HepG2 (cell line): ENCODE data around the gene RCE1.

ENCODE experiments used
- ATAD3A ChIP-seq: sonication (generic); formaldehyde crosslinking; IDR thresholded peaks from 2 replicates; pipeline ENCODE4 v1.4.0; 2020; ENCODE audit warnings: missing genetic modification reagents
- ESRRA ChIP-seq: sonication (generic); formaldehyde crosslinking; IDR thresholded peaks from 2 replicates; pipeline ENCODE4 v1.5.1; 2020; ENCODE audit warnings: mild to moderate bottlenecking, low read depth, missing genetic modification reagents
- JUN ChIP-seq: sonication (generic); formaldehyde crosslinking; IDR thresholded peaks from 2 replicates; pipeline ENCODE4 v1.4.0; 2020; ENCODE audit warnings: mild to moderate bottlenecking, missing genetic modification reagents
- MTF1 ChIP-seq: sonication (generic); formaldehyde crosslinking; IDR thresholded peaks from 2 replicates; pipeline ENCODE4 v1.5.0; 2020; ENCODE audit warnings: missing genetic modification reagents
- MYC ChIP-seq: sonication (generic); formaldehyde crosslinking; IDR thresholded peaks from 2 replicates; pipeline ENCODE4 v1.9.0; 2021; ENCODE audit warnings: missing genetic modification reagents, borderline replicate concordance
- TARDBP ChIP-seq: sonication (generic); formaldehyde crosslinking; IDR thresholded peaks from 2 replicates; pipeline ENCODE4 v1.8.0; 2022; ENCODE audit warnings: mild to moderate bottlenecking, missing genetic modification reagents
- TCF12 ChIP-seq, 2 experiments: fragments of 450-650 bp in 1 of 2; sonication (generic) in 1 of 2; formaldehyde crosslinking in 1 of 2; IDR thresholded peaks; 2 replicates each; pipeline versions ENCODE4 v1.6.1 to v1.8.0; 2017 to 2022; ENCODE audit warnings: antibody characterized with exemption in 1 of 2, mild to moderate bottlenecking in 1 of 2, missing genetic modification reagents in 1 of 2, moderate library complexity in 1 of 2
- TCF7L2 ChIP-seq: IDR thresholded peaks from 2 replicates; pipeline ENCODE4 v1.6.1; 2011; ENCODE audit warnings: mild to moderate bottlenecking, low read depth, low read length, moderate library complexity
- ZNF292 ChIP-seq: sonication (generic); formaldehyde crosslinking; IDR thresholded peaks from 2 replicates; pipeline ENCODE4 v1.8.1; 2022; ENCODE audit warnings: mild to moderate bottlenecking, low read depth, missing genetic modification reagents, borderline replicate concordance
- ZNF577 ChIP-seq: sonication (generic); formaldehyde crosslinking; IDR thresholded peaks from 2 replicates; pipeline ENCODE4 v1.4.0; 2020; ENCODE audit warnings: mild to moderate bottlenecking, low read depth, missing genetic modification reagents, borderline replicate concordance
- TF ChIP-seq, protein P1 (sequence below): IDR thresholded peaks from 2 replicates; pipeline ENCODE4 v1.6.1; 2012; ENCODE audit warnings: inconsistent platforms
- TF ChIP-seq, protein P2 (sequence below): sonication (generic); formaldehyde crosslinking; IDR thresholded peaks from 2 replicates; pipeline ENCODE4 v1.5.0; 2020; ENCODE audit warnings: mild to moderate bottlenecking, missing genetic modification reagents, moderate library complexity
- TF ChIP-seq, protein P3 (sequence below), 2 experiments: fragments of 450-650 bp in 1 of 2; sonication (generic) in 1 of 2; formaldehyde crosslinking in 1 of 2; IDR thresholded peaks; 2 replicates each; pipeline versions ENCODE4 v1.6.1 to v1.8.0; 2016 to 2022; ENCODE audit warnings: antibody characterized with exemption in 1 of 2, mild to moderate bottlenecking in 1 of 2, missing genetic modification reagents in 1 of 2

DNA sequence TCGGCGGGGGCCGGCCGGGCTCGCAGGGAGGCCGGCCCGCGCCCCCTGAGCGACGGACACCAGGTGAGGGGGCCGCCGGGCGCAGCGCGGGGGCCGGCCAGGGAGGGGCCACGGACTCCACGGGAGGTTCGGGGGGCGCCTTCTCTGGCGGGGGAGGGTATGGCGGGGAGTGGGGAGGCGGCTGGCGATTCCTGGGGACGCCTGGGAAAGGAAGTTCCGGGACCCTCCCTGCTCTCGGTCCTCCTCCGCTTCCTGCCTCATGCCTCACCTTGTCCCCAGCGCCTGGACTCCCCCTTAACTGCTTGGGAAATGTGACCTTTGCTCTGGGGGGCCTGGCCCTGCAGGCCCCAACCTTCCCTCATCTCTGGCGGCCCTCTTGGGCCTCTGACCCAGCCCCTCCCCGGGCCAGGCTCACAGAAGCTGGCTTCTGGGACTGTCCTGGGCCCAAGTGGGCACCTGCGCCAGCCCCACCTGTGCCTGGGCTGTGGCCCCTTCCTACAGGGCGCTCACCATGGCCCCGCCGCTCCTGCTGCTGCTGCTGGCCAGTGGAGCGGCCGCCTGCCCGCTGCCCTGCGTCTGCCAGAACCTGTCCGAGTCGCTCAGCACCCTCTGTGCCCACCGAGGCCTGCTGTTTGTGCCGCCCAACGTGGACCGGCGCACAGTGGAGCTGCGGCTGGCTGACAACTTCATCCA, 14.1 kb downstream of the RCE1 start:
- no peak for TF ChIP-seq ATAD3A (CRISPR knock-in tag)
- TF ChIP-seq, protein P1, sequence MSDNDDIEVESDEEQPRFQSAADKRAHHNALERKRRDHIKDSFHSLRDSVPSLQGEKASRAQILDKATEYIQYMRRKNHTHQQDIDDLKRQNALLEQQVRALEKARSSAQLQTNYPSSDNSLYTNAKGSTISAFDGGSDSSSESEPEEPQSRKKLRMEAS: no peak
- TF ChIP-seq, protein P2, sequence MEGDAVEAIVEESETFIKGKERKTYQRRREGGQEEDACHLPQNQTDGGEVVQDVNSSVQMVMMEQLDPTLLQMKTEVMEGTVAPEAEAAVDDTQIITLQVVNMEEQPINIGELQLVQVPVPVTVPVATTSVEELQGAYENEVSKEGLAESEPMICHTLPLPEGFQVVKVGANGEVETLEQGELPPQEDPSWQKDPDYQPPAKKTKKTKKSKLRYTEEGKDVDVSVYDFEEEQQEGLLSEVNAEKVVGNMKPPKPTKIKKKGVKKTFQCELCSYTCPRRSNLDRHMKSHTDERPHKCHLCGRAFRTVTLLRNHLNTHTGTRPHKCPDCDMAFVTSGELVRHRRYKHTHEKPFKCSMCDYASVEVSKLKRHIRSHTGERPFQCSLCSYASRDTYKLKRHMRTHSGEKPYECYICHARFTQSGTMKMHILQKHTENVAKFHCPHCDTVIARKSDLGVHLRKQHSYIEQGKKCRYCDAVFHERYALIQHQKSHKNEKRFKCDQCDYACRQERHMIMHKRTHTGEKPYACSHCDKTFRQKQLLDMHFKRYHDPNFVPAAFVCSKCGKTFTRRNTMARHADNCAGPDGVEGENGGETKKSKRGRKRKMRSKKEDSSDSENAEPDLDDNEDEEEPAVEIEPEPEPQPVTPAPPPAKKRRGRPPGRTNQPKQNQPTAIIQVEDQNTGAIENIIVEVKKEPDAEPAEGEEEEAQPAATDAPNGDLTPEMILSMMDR (CRISPR knock-in tag): no peak
- TF ChIP-seq, protein P3, sequence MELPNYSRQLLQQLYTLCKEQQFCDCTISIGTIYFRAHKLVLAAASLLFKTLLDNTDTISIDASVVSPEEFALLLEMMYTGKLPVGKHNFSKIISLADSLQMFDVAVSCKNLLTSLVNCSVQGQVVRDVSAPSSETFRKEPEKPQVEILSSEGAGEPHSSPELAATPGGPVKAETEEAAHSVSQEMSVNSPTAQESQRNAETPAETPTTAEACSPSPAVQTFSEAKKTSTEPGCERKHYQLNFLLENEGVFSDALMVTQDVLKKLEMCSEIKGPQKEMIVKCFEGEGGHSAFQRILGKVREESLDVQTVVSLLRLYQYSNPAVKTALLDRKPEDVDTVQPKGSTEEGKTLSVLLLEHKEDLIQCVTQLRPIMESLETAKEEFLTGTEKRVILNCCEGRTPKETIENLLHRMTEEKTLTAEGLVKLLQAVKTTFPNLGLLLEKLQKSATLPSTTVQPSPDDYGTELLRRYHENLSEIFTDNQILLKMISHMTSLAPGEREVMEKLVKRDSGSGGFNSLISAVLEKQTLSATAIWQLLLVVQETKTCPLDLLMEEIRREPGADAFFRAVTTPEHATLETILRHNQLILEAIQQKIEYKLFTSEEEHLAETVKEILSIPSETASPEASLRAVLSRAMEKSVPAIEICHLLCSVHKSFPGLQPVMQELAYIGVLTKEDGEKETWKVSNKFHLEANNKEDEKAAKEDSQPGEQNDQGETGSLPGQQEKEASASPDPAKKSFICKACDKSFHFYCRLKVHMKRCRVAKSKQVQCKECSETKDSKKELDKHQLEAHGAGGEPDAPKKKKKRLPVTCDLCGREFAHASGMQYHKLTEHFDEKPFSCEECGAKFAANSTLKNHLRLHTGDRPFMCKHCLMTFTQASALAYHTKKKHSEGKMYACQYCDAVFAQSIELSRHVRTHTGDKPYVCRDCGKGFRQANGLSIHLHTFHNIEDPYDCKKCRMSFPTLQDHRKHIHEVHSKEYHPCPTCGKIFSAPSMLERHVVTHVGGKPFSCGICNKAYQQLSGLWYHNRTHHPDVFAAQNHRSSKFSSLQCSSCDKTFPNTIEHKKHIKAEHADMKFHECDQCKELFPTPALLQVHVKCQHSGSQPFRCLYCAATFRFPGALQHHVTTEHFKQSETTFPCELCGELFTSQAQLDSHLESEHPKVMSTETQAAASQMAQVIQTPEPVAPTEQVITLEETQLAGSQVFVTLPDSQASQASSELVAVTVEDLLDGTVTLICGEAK (IDR thresholded peaks at IDR 0.05): no peak
- TF ChIP-seq, protein P3 (CRISPR knock-in tag; IDR thresholded peaks at IDR 0.05): no peak
- TF ChIP-seq MTF1: no peak
- no peak for TF ChIP-seq ZNF292 (CRISPR knock-in tag)
- TF ChIP-seq MYC (CRISPR knock-in tag): no peak
- no peak for TF ChIP-seq TCF12 (IDR thresholded peaks at IDR 0.05)
- no peak for TF ChIP-seq TCF12 (CRISPR knock-in tag; IDR thresholded peaks at IDR 0.05)
- no peak for TF ChIP-seq JUN (CRISPR knock-in tag)
- TF ChIP-seq ESRRA (CRISPR knock-in tag): no peak
- no peak for TF ChIP-seq TARDBP (CRISPR knock-in tag)
- no peak for TF ChIP-seq ZNF577 (CRISPR knock-in tag)
- TF ChIP-seq TCF7L2: no peak
